A673 (cell line): ENCODE results near the gene CACNG8.

ENCODE experiments used
- CTCF ChIP-seq: fragments of 300-800, 200-600 bp; sonication (generic); conservative IDR thresholded peaks from 2 replicates; pipeline ENCODE4 v1.5.1; 2017; ENCODE audit warnings: low read depth, mild to moderate bottlenecking, antibody characterized with exemption, low read length, moderate library complexity, mixed read lengths
- EZH2 ChIP-seq: fragments of 200-600 bp; sonication (generic); IDR thresholded peaks from 2 replicates; pipeline ENCODE4 v1.6.1; 2017; ENCODE audit warnings: borderline replicate concordance, low read depth, mild to moderate bottlenecking, mixed read lengths, antibody characterized with exemption, low read length; ENCODE audit not compliant: poor library complexity, severe bottlenecking

- TF ChIP-seq EZH2: no peak
- no peak for TF ChIP-seq CTCF
Measured at GRCh38 chr19:54010474-54010873, 47.7 kb downstream of the CACNG8 start.
